NCI-H345 treated with DMSO at 0.1 percent for 48 hours (cell line): ENCODE measurements around the gene OR4S1.
"Not testable (repeated sequence)": the region's sequence is repeated elsewhere in the genome, so short reads cannot be mapped to it uniquely, and the experiment has no call there.

Experiments used
- DNase-seq: peaks from one replicate; lab custom pipeline; 2025; ENCODE audit not compliant: unreplicated experiment; lab: John Stamatoyannopoulos, UW

OR4S1 gene

GRCh38 chr11:48305923-48306322 lies at the start of gene OR4S1:
TSS of gene OR4S1 (plus strand) at chr11:48306223. CDS start at chr11:48306223, 0 bp downstream.
- DNase-seq: no peak

- no peak for DNase-seq
These were observed 44.4 kb upstream of the OR4S1 start for GRCh38 chr11:48261600-48261999.

- no peak for DNase-seq
These were observed 42.6 kb upstream of the OR4S1 start, which contains the start of gene OR4X1 for GRCh38 chr11:48263423-48263911. TSS of gene OR4X1 (plus strand) at chr11:48263861. CDS start at chr11:48263861, 0 bp downstream.

- no peak for DNase-seq
These were observed 35.4 kb upstream of the OR4S1 start for GRCh38 chr11:48270621-48271020.

GRCh38 chr11:48272606-48273005 lies 33.4 kb upstream of the OR4S1 start:
- no peak for DNase-seq

- peak; percentile 37 for DNase-seq
These were observed 1.9 kb downstream of the OR4S1 start for GRCh38 chr11:48307760-48308386.

GRCh38 chr11:48313590-48313989 lies 7.6 kb downstream of the OR4S1 start:
- DNase-seq: not testable (repeated sequence)

GRCh38 chr11:48319813-48320212 lies 13.8 kb downstream of the OR4S1 start:
- not testable (repeated sequence) for DNase-seq

- not testable (repeated sequence) for DNase-seq
These were observed 18.6 kb downstream of the OR4S1 start, which contains the start of gene OR4C3 for GRCh38 chr11:48324620-48325019. TSS of gene OR4C3 (plus strand) at chr11:48324920. CDS start at chr11:48325022, 102 bp downstream.

- no peak for DNase-seq
These were observed 35.4 kb downstream of the OR4S1 start for GRCh38 chr11:48341466-48341865.

- DNase-seq: not testable (repeated sequence)
These were observed 36.5 kb downstream of the OR4S1 start for GRCh38 chr11:48342505-48342904.

GRCh38 chr11:48346286-48346685 lies 40.3 kb downstream of the OR4S1 start:
- DNase-seq: not testable (repeated sequence)

- no peak for DNase-seq
These were observed 48.0 kb downstream of the OR4S1 start for GRCh38 chr11:48354013-48354412.

- DNase-seq: no peak
These were observed 48.7 kb downstream of the OR4S1 start for GRCh38 chr11:48354677-48355076.
